Kidney (tissue), 14 donors: ENCODE results near the gene KRTAP3-2. TPM values are rescaled to one million over a fixed set of nuclear protein-coding genes. Genes with fewer than 3 reads are reported as not detected.
A peak's percentile ranks its signal among the peaks of the same experiment; 100 is the strongest.

ENCODE experiments used
- DNase-seq, 5 donors: peaks; one replicate each; pipeline ENCODE4 v3.0.0-alpha.2; 2013 to 2020
- FAIRE-seq: peaks from 2 replicates; lab custom pipeline; 2012; peaks lifted over from hg19 to GRCh38; lab: Jason Lieb, UNC
- H3K27ac ChIP-seq, 2 donors: one replicate each; pipeline ENCODE4 v1.7.0; 2013; ENCODE audit warnings: low read depth in 2 of 2, low read length in 2 of 2, inconsistent platforms in 1 of 2
- H3K27me3 ChIP-seq: one replicate; pipeline ENCODE4 v1.7.1; 2013; ENCODE audit warnings: low read length, inconsistent platforms; ENCODE audit not compliant: control insufficient read depth, insufficient read depth
- H3K36me3 ChIP-seq, 3 donors: one replicate each; pipeline versions ENCODE4 v1.7.0 to v1.7.1; 2013; ENCODE audit warnings: low read length in 3 of 3, control low read depth in 1 of 3, inconsistent platforms in 1 of 3; ENCODE audit not compliant: insufficient read depth in 3 of 3, control insufficient read depth in 2 of 3
- H3K4me1 ChIP-seq, 3 donors: one replicate each; pipeline versions ENCODE4 v1.7.0 to v1.7.1; 2013; ENCODE audit warnings: low read length in 3 of 3, inconsistent platforms in 1 of 3, low read depth in 1 of 3; ENCODE audit not compliant: control insufficient read depth in 2 of 3, insufficient read depth in 2 of 3
- H3K4me3 ChIP-seq, 3 donors: one replicate each; pipeline versions ENCODE4 v1.7.0 to v1.8.1; 2013; ENCODE audit warnings: low read length in 3 of 3, control low read depth in 1 of 3, inconsistent platforms in 1 of 3
- H3K9ac ChIP-seq, 3 donors: one replicate each; pipeline versions ENCODE4 v1.7.0 to v1.7.1; 2013; ENCODE audit warnings: low read length in 3 of 3, control low read depth in 1 of 3, inconsistent platforms in 1 of 3
- H3K9me3 ChIP-seq, 3 donors: one replicate each; pipeline versions ENCODE4 v1.7.0 to v1.7.1; 2013; ENCODE audit warnings: low read length in 3 of 3, control low read depth in 1 of 3, inconsistent platforms in 1 of 3; ENCODE audit not compliant: control insufficient read depth in 2 of 3, insufficient read depth in 1 of 3
- CTCF ChIP-seq: IDR thresholded peaks from 3 replicates; pipeline ENCODE4 v1.5.1; 2012; ENCODE audit warnings: mild to moderate bottlenecking, moderate library complexity, borderline replicate concordance; ENCODE audit not compliant: insufficient read depth; ENCODE audit errors: extremely low read depth
- intact Hi-C: fragments of 100-400 bp; cut with DNase I; formaldehyde crosslinking; loops from one replicate; pipeline ENCODE4 v1.11.1; 2022
- polyA plus RNA-seq: library from polyadenylated mRNA; stranded (reverse); fragments of 350-450 nt; fragmentation: Illumina TruSeq; extraction: RNeasy Lipid Tissue Mini Kit (QIAGEN cat#74804); gene quantifications from one replicate; pipeline ENCODE4 v1.2.3, GENCODE V29; 2014; ENCODE audit warnings: low read depth, low replicate concordance; ENCODE audit not compliant: insufficient read depth
- total RNA-seq: library from RNA; stranded (reverse); fragmentation: NEBNext Ultra II Directional; extraction: Animal tissue kit (Norgen Biotek cat#: 25700); gene quantifications from one replicate; pipeline ENCODE4 v1.2.1, GENCODE V29; 2021
- donor health status: control.
- donor health status: control.
- donor health status: control.
- donor health status: control.
- donor health status: control.
- donor health status: DM: yes; HTN: yes; CAD: no.
- donor health status: Normal renal cell carcinoma (clear cell type).

KRTAP3-2 gene
- total and polyA plus RNA-seq, 2 donors from 2014 or later, result not detected

- intact Hi-C loops, result no loop called here
- no peak for FAIRE-seq
- no peak overlapping the region for H3K9ac ChIP-seq
Measured at GRCh38 chr17:41016578-41017215, 17.0 kb upstream of the KRTAP3-2 start.

DNA sequence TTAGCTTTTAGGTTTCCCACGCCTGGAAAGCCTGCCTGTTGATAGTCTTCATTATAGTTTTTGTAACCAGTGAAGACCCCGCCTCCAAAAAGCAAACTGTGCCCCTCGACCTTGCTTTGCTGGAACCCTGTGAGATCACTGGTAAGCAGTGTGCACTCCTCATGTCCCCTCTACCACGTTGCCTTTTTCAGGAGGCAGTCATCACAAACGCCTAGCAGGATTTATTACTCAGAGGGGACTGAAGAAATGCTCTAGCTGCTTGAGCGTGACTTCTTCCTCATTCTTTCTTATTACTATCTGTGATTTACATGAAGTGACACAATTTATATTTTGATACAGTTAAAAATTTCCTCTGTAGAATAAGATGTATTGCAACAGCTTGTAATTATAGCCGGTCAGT lies 15.7 kb upstream of the KRTAP3-2 start:
- Histone ChIP-seq H3K27ac (no peak overlapping the region), H3K27me3 (no peaks in the 10 kb centered on the region), H3K4me1 (no peaks in the 10 kb centered on the region), H3K36me3 (no peaks in the 10 kb centered on the region), H3K4me3 (no peak overlapping the region), H3K9me3 (no peaks in the 10 kb centered on the region), H3K9ac (no peak overlapping the region)
- no peak for TF ChIP-seq CTCF
- intact Hi-C loops, result no loop called here
- DNase-seq (peak in 1 of 5 donors; percentile 15), FAIRE-seq (no peak)

More at GRCh38 chr17:41016578-41017215, 17.0 kb upstream of the KRTAP3-2 start:
- no peak overlapping the region for H3K27ac ChIP-seq
- DNase-seq, result no peak
- H3K27me3 ChIP-seq, result no peaks in the 10 kb centered on the region
- no peak overlapping the region for H3K4me3 ChIP-seq
- H3K9me3 ChIP-seq, result peaks cover 0 to 8% (median 0%) of the 10 kb centered on the region in 3 donors
- H3K4me1 ChIP-seq, result no peaks in the 10 kb centered on the region
- H3K36me3 ChIP-seq, result no peaks in the 10 kb centered on the region
- no peak for TF ChIP-seq CTCF

- Histone ChIP-seq H3K36me3 (no peaks in the 10 kb centered on the region), H3K9me3 (no peaks in the 10 kb centered on the region), H3K4me3 (no peak overlapping the region), H3K27ac (no peak overlapping the region), H3K4me1 (no peaks in the 10 kb centered on the region), H3K27me3 (no peaks in the 10 kb centered on the region), H3K9ac (no peak overlapping the region)
- no peak for DNase-seq
- TF ChIP-seq CTCF, result no peak
- intact Hi-C loops, result no loop called here
- FAIRE-seq, result no peak
Measured at GRCh38 chr17:41013606-41014005, 13.9 kb upstream of the KRTAP3-2 start.

DNA sequence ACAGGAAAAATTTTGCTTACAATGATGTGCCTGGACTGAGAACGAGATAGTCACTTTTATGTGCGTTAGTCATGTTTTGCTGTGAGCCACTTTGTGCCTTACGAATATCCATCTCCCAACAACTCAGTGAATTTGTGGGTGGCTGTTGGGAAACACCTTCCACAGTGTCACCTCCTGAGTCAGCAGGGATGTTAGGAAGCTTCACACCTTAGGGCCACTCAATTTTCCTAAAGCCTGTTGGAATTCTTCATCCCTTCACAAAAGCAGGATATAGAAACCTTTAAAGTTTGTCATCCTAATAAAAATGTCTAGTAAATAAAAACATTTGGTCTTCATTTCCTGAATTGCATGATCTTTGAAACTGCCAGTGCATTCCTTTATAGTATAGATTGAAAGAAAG lies 13.5 kb upstream of the KRTAP3-2 start:
- Histone ChIP-seq H3K9me3 (no peaks in the 10 kb centered on the region), H3K4me1 (no peaks in the 10 kb centered on the region), H3K36me3 (no peaks in the 10 kb centered on the region), H3K27me3 (no peaks in the 10 kb centered on the region), H3K4me3 (no peak overlapping the region), H3K9ac (no peak overlapping the region), H3K27ac (no peak overlapping the region)
- intact Hi-C loops, result no loop called here
- TF ChIP-seq CTCF, result no peak
- FAIRE-seq, result no peak
- DNase-seq, result no peak
